Suprapubic skin (tissue), 4 donors: ENCODE data around the gene DUT. TPM values are rescaled to one million over a fixed set of nuclear protein-coding genes. Genes with fewer than 3 reads are reported as not detected.
A peak's percentile ranks its signal among the peaks of the same experiment; 100 is the strongest.
"Not testable (repeated sequence)": the region's sequence is repeated elsewhere in the genome, so short reads cannot be mapped to it uniquely, and the experiment has no call there.

Experiments used
- DNase-seq, 2 donors: peaks; one replicate each; pipeline ENCODE4 v3.0.0-alpha.2; 2019; ENCODE audit warnings: low spot score in 2 of 2
- H3K27ac ChIP-seq: fragments of 200-600 bp; sonication (generic); one replicate; pipeline ENCODE4 v1.5.1; 2019
- H3K27me3 ChIP-seq: fragments of 200-600 bp; sonication (generic); one replicate; pipeline ENCODE4 v1.5.1; 2019
- H3K36me3 ChIP-seq: fragments of 200-600 bp; sonication (generic); one replicate; pipeline ENCODE4 v1.5.1; 2019
- H3K4me1 ChIP-seq: fragments of 200-600 bp; sonication (generic); one replicate; pipeline ENCODE4 v1.5.1; 2019
- H3K4me3 ChIP-seq: fragments of 200-600 bp; sonication (generic); one replicate; pipeline ENCODE4 v1.5.1; 2019; ENCODE audit warnings: mild to moderate bottlenecking
- H3K9me3 ChIP-seq: fragments of 200-600 bp; sonication (generic); one replicate; pipeline ENCODE4 v1.5.1; 2019
- EP300 ChIP-seq: sonication (generic); formaldehyde crosslinking; IDR thresholded peaks from one replicate; pipeline ENCODE4 v1.6.1; 2017; ENCODE audit warnings: antibody characterized with exemption
- POLR2A ChIP-seq, 2 donors: fragments of 450-650 bp; IDR thresholded peaks; one replicate each; pipeline ENCODE4 v1.6.1; 2017; ENCODE audit warnings: antibody characterized with exemption in 2 of 2, mild to moderate bottlenecking in 2 of 2, moderate library complexity in 2 of 2
- POLR2AphosphoS5 ChIP-seq, 3 donors: sonication (generic); formaldehyde crosslinking; IDR thresholded peaks; one replicate each; pipeline ENCODE4 v1.6.1; 2017; ENCODE audit warnings: antibody characterized with exemption in 3 of 3
- WGBS: methylation state at CpG from one replicate; pipeline ENCODE4 v1.1.5; 2018; 5-methylcytosine and 5-hydroxymethylcytosine counted together
- total RNA-seq, 4 donors: library from RNA; depleted of rRNA; stranded (reverse); fragments of >200 nt; gene quantifications; one replicate each; pipeline ENCODE4 v1.1.0, GENCODE V29; 2016
- TF ChIP-seq, protein P1 (sequence below), 2 donors: fragments of 200-600 bp in 1 of 2; fragments of 450-650 bp in 1 of 2; sonication (generic) in 1 of 2; IDR thresholded peaks; one replicate each; pipeline ENCODE4 v1.5.1; 2016 to 2019; ENCODE audit warnings: antibody characterized with exemption in 2 of 2, mild to moderate bottlenecking in 1 of 2, moderate library complexity in 1 of 2

DUT gene
- total RNA-seq, 4 donors from 2014 or later, result 49.3 to 69.4 (median 64.2) TPM

DNA sequence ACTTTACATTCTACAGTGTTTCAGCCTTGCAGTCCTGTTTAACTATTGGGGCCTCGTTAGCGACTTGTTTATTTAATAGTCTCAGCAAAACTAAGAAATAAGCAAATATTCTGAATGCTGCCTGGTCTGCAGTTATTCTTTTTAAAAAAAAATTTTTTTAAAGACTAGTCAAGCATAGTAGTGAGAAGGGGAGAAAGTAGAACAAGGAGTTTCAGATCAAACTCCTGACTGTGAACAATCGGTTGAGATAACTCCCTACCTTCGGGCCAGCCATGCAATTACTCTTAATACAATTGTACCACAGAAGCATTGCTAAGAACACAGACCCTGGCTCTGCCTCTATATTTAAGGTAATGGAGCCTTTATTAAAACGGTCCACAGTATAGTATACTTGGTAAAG, 5.8 kb upstream of the DUT start:
- WGBS, result 92% methylated on average over 5 of the region's 5 CpGs
- DNase-seq, result no peak
- Histone ChIP-seq H3K9me3 (no peaks in the 10 kb centered on the region), H3K27ac (no peak overlapping the region), H3K27me3 (no peaks in the 10 kb centered on the region), H3K4me1 (peaks cover 4% of the 10 kb centered on the region), H3K36me3 (no peaks in the 10 kb centered on the region), H3K4me3 (no peak overlapping the region)
- TF ChIP-seq POLR2A (IDR thresholded peaks at IDR 0.05), result no peak
- TF ChIP-seq EP300, result no peak
- no peak for TF ChIP-seq POLR2AphosphoS5 (IDR thresholded peaks at IDR 0.05)
- TF ChIP-seq, protein P1, sequence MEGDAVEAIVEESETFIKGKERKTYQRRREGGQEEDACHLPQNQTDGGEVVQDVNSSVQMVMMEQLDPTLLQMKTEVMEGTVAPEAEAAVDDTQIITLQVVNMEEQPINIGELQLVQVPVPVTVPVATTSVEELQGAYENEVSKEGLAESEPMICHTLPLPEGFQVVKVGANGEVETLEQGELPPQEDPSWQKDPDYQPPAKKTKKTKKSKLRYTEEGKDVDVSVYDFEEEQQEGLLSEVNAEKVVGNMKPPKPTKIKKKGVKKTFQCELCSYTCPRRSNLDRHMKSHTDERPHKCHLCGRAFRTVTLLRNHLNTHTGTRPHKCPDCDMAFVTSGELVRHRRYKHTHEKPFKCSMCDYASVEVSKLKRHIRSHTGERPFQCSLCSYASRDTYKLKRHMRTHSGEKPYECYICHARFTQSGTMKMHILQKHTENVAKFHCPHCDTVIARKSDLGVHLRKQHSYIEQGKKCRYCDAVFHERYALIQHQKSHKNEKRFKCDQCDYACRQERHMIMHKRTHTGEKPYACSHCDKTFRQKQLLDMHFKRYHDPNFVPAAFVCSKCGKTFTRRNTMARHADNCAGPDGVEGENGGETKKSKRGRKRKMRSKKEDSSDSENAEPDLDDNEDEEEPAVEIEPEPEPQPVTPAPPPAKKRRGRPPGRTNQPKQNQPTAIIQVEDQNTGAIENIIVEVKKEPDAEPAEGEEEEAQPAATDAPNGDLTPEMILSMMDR (IDR thresholded peaks at IDR 0.05), result no peak

DNA sequence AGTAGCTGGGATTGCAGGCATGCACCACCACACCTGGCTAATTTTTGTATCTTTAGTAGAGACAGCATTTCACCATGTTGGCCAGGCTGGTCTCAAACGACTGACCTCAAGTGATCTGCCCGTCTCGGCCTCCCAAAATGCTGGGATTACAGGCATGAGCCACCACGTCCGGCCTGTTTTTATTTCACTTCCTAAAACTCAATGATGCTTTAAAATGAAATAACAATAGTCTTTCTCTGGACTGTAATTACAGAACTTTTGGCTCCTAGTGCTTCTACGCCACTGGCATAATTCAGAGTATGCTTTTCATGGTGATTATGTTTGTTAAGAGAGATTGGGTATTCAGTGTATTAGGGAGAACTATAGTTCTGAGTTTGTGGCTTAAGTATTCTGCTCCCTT, 5.0 kb upstream of the DUT start:
- 97% methylated on average over 6 of the region's 6 CpGs for WGBS
- H3K27me3 ChIP-seq, H3K36me3 ChIP-seq, H3K27ac ChIP-seq, H3K9me3 ChIP-seq, H3K4me1 ChIP-seq, DNase-seq, H3K4me3 ChIP-seq: not testable (repeated sequence)

DNA sequence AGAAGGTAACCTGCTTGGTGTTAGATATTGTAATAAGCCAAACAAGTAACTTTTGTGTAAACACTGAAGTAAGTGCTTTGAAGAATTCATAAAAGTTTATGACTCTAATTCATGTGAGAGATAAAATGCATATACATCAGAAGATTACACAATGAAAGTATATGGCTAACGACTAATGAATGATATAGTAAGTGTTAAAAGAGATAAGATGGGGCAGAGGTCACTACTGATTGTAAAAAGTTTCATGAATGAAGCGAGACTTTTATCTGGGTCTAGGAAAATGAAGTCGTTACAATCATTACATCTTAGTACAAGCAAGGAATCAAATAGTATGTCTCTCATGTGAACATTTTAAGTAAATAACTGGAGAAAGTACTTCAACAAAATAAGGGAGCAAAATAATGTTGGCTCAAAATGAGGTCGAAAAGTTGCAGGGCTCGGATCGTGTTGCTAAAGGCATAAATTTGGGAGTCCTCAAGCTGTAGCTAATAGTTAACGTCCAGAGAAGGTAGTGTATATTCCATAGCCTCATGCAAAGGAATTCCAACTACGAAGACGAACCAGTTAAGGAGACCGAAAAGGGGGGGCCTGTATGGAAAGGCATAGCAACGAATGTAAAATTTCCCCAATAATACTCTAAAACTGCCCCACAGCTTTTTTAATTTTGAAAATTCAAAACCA, 984 bp upstream of the DUT start:
- 22% methylated on average over 11 of the region's 11 CpGs for WGBS
- Histone ChIP-seq H3K36me3 (peaks cover 16% of the 10 kb centered on the region), H3K4me3 (peak overlapping the region; percentile 87), H3K4me1 (peaks cover 18% of the 10 kb centered on the region), H3K27ac (peak overlapping the region; percentile 96), H3K9me3 (no peaks in the 10 kb centered on the region), H3K27me3 (no peaks in the 10 kb centered on the region)
- TF ChIP-seq POLR2AphosphoS5 (IDR thresholded peaks at IDR 0.05) (no peak), POLR2A (IDR thresholded peaks at IDR 0.05) (no peak), EP300 (no peak)
- TF ChIP-seq, protein P1 (IDR thresholded peaks at IDR 0.05), result no peak
- no peak for DNase-seq

DNA sequence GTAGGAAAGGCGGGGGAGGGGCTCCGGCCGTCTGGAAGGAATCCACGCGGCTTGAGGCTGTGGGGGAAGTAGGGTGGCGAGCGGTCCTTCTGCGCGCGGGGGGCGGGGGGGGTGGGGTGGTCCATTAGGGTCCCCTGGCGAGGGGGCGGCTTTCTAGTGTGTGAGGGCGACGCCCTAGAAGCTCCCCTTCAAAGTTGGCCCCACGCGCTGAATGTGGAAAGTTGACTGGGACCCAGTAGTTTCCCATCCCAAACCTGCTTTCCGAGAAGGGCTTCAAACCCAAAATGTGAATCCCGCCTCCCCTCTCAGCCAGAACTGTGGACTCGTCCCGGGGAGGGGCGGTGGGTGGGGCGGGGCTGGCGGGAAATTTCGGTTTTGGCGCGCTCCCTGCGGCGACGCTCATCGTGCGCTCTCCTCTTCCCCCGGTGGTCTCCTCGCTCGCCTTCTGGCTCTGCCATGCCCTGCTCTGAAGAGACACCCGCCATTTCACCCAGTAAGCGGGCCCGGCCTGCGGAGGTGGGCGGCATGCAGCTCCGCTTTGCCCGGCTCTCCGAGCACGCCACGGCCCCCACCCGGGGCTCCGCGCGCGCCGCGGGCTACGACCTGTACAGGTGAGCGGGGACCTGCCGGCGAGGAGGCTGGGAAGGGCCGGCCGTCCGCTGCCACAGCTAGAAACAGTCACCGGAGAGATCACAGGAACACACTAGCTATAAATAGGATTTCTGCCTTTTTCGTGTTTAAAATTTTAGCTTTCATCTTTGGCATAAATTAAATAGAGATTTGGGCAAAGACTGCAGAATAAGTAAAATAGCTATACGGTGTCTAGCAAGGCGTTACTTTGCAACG, 790 bp downstream of the DUT start:
- DNase-seq, result peak; percentile 83 to 86
- under 1% methylated on average over 29 of the region's 64 CpGs for WGBS
- peak overlapping the region; percentile 87 for H3K4me3 ChIP-seq

DNA sequence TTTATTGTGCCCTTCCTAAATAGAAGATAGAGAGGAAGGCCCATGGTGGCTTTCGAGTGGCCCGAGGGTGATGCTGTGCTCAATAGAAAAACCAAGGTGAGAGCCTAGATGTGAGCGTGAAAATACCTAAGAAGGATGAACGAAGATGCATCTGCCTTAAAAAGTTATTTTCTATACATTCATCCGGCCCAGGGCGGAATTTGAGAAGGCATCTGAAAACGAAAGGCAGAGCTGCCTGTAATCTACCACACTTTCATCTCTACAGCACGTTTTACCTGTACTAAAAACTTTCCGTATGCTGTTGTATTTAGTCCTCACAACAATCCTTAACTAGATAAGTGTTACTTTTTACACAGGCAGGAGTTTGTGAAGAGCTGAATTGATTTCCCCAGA, 1.4 kb downstream of the DUT start:
- H3K27ac ChIP-seq, result no peak overlapping the region

More for the DNA sequence above, 790 bp downstream of the DUT start:
- H3K27ac ChIP-seq, result peak overlapping the region; percentile 96
- H3K4me1 ChIP-seq, result peaks cover 18% of the 10 kb centered on the region
- peaks cover 31% of the 10 kb centered on the region for H3K36me3 ChIP-seq
- TF ChIP-seq POLR2A (IDR thresholded peaks at IDR 0.05), result no peak
- no peak for TF ChIP-seq EP300
- TF ChIP-seq, protein P1 (IDR thresholded peaks at IDR 0.05), result no peak
- no peak for TF ChIP-seq POLR2AphosphoS5 (IDR thresholded peaks at IDR 0.05)
- no peaks in the 10 kb centered on the region for H3K9me3 ChIP-seq
- H3K27me3 ChIP-seq, result no peaks in the 10 kb centered on the region

More for the DNA sequence above, 1.4 kb downstream of the DUT start:
- peak overlapping the region; percentile 87 for H3K4me3 ChIP-seq
- peaks cover 37% of the 10 kb centered on the region for H3K36me3 ChIP-seq
- H3K9me3 ChIP-seq, result no peaks in the 10 kb centered on the region
- no peak for DNase-seq
- peaks cover 18% of the 10 kb centered on the region for H3K4me1 ChIP-seq
- TF ChIP-seq EP300, result no peak
- TF ChIP-seq POLR2AphosphoS5 (IDR thresholded peaks at IDR 0.05), result no peak
- TF ChIP-seq POLR2A (IDR thresholded peaks at IDR 0.05), result no peak
- TF ChIP-seq, protein P1 (IDR thresholded peaks at IDR 0.05), result no peak
- WGBS, result 46% methylated on average over 9 of the region's 9 CpGs
- H3K27me3 ChIP-seq, result no peaks in the 10 kb centered on the region
